Hematopoietic multipotent progenitor cell treated with erythropoietin and hydrocortisone succinate and interleukin-3 and kit ligand, for 15 days (in vitro differentiated cells): ENCODE measurements around the gene PROKR2.

Source experiments
- DNase-seq: peaks from one replicate; pipeline ENCODE4 v3.0.0-alpha.2; 2015; ENCODE audit warnings: low spot score

The PROKR2 gene

DNA sequence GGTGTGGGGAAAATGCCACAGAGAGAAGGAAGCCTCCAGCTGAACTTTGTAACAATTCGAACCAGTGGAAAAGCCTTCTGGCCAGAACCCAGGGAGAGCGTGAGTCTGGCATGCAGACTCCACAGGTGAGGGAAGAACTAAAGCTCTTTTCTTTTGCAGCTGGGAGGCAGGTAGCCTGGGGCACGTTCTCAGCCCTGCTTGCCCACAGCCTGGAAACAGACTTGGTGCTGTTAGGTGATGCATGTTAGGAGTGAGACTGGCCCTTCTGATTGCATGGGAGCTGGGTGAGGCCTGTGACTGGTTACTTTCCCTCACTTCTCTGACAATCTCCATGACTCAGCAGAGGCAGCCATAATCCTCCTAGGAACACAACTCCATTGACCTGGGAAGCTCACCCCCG lies 34.2 kb downstream of the PROKR2 start:
- no peak for DNase-seq

DNA sequence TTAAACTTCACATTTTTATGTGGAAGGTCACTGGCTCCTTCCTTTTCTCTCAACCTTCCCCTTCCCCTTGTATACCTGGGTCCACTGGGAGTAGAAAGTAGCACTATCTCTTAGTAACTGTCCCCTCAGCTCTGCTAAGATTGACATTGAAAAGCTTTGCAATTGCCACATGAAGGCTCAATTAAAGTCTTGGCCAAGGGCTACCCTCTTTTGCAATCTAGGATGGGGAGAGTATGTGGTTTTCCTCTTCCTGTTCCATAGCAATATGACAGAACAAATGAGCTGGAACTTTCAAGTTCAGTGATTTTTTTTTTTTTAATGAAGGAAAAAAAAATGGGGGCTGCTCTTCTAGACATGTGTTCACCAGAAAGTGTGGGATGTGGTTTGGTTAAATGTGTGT lies 37.1 kb downstream of the PROKR2 start:
- no peak for DNase-seq

DNA sequence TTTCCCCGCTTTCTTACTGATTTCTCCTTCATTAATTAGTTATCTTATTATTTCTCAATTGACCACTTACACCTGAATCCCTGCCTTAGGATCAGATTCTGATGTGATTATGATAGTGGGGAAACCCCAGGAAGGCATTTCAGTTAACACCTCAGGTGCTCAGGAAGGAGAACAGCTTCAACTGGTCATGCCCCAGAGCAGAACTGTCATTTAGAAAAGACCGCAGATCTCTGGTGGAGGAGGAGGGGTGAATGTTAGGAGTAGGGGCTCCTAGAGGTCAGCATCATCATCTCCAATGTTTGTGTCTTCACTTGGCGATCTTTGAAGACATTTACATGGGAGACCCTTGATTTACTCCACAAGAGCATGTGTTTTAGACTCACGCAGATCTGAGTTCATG lies 44.5 kb downstream of the PROKR2 start:
- no peak for DNase-seq

DNA sequence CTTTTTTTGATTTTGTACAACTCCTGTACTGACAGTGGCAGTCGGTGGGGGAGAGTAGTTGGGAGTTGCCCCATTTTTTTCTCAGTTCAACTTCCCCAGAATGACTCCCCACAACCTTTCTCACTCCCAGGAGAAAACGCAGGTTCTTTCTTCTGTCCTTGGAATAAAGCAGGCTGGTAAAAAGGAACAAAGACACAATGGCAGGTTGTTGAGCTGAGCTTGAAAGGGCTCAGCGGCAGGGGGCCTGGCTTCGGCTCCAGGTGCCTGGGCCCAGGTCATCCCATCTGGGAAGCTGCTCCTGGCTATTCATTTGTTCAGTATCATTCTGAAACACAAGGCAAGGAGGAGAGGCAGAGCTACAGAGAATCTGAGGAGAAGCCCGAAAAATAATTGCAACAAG lies 46.2 kb downstream of the PROKR2 start:
- DNase-seq: no peak

DNA sequence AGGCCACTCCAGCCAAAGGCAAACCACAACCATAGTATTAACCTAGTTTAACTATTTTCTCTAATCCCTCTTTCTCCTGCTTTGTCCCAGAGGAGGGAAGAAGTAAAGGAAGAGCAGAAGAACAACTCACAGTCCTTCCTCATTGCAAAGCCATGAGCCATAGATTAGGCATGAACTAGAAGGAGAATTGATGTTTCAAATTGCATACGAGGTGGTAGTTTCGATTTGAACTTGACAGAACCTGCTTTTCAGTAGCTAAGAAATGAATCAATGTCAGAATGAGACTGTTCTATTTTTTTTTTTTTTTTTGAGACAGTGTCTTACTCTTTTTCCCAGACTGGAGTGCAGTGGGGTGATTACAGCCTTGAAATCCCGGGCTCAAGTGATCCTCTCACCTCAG lies 48.3 kb downstream of the PROKR2 start:
- no peak for DNase-seq

DNA sequence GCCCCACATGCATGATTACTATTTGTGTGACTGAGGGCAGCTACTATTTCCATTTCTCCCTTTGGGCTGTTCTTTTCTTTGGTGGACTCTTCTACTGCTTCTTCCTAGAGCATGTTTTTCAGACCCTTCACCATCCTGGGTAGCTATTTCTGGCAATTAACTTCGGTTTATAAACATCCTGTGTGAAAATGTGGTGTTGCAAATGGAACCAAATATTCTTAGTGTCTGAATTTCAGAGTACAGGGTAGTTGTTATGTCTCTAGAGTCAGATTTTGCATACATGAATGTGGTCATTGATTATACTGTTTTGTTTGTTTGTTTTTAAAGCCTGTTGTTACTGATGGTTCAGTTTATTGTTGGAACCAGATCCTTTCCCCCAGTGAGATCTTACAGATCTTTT lies 49.7 kb downstream of the PROKR2 start:
- no peak for DNase-seq
